ENCODE measurements around the gene PRDM13.

PRDM13 gene

DNA sequence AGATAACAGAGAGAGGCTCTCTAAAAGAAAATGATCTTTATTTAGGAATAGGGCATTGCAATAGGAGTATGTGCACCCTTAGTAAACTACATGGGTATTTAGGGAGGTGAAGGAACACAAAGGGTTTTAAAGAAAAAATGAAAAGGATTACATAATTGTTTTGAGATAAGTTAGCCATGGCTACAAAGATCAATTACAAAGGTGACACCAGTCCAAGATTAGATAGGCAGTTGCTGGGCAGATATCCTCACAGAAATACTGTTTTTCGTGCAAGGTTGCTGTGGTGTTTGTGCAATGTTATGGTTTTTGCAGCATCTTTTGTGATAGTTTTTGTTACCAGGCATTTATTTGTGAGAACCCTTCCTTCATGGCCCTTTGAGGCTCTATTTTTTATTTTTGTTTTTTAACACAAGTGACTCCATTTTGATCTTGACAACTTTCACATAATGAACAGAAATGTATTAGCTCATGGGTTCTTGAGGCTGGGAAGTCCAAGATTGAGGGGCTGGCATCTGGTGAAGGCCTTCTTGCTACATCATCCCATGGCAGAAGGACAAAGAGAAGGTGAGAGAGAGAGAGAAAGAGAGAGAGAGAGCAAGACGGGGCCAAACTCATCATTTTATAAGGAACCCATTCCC lies 32.5 kb upstream of the PRDM13 start:
- TF ChIP-seq NFIC (IDR thresholded peaks at IDR 0.05) (no peak), CEBPB (IDR thresholded peaks at IDR 0.05) (no peak), ZBTB7A (IDR thresholded peaks at IDR 0.05; ENCODE audit: low read depth) (no peak), TEAD4 (IDR thresholded peaks at IDR 0.05) (no peak), TAF1 (IDR thresholded peaks at IDR 0.05; ENCODE audit: low read depth) (no peak), REST (IDR thresholded peaks at IDR 0.05; ENCODE audit: low read depth) (no peak), EGR1 (IDR thresholded peaks at IDR 0.05) (no peak), YY1 (IDR thresholded peaks at IDR 0.05; ENCODE audit: low read depth) (no peak), EP300 (IDR thresholded peaks at IDR 0.05; ENCODE audit: borderline replicate concordance) (no peak)
- TF ChIP-seq, protein P1, sequence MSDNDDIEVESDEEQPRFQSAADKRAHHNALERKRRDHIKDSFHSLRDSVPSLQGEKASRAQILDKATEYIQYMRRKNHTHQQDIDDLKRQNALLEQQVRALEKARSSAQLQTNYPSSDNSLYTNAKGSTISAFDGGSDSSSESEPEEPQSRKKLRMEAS (IDR thresholded peaks at IDR 0.05) = no peak
- TF ChIP-seq, protein P2, sequence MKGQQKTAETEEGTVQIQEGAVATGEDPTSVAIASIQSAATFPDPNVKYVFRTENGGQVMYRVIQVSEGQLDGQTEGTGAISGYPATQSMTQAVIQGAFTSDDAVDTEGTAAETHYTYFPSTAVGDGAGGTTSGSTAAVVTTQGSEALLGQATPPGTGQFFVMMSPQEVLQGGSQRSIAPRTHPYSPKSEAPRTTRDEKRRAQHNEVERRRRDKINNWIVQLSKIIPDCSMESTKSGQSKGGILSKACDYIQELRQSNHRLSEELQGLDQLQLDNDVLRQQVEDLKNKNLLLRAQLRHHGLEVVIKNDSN (IDR thresholded peaks at IDR 0.05) = no peak

- TF ChIP-seq, protein P1 (IDR thresholded peaks at IDR 0.05) = no peak
- TF ChIP-seq, protein P2 (IDR thresholded peaks at IDR 0.05) = no peak
- no peak for TF ChIP-seq RAD21 (IDR thresholded peaks at IDR 0.05; ENCODE audit: low read depth)
- TF ChIP-seq REST (IDR thresholded peaks at IDR 0.05; ENCODE audit: low read depth) = no peak
- no peak for TF ChIP-seq ZBTB7A (IDR thresholded peaks at IDR 0.05; ENCODE audit: low read depth)
- TF ChIP-seq YY1 (IDR thresholded peaks at IDR 0.05; ENCODE audit: low read depth) = no peak
Measured at GRCh38 chr6:99575544-99576227, 30.9 kb upstream of the PRDM13 start.

- TF ChIP-seq EP300 (IDR thresholded peaks at IDR 0.05; ENCODE audit: borderline replicate concordance) (no peak), TCF12 (IDR thresholded peaks at IDR 0.05; ENCODE audit: low read depth) (no peak), RAD21 (IDR thresholded peaks at IDR 0.05; ENCODE audit: low read depth) (no peak), FOXM1 (IDR thresholded peaks at IDR 0.05; ENCODE audit: borderline replicate concordance, low read depth) (no peak), YY1 (IDR thresholded peaks at IDR 0.05; ENCODE audit: low read depth) (no peak), TAF1 (IDR thresholded peaks at IDR 0.05; ENCODE audit: low read depth) (no peak), CREB1 (IDR thresholded peaks at IDR 0.05; ENCODE audit: low read depth) (no peak), ZBTB7A (IDR thresholded peaks at IDR 0.05; ENCODE audit: low read depth) (no peak), TEAD4 (IDR thresholded peaks at IDR 0.05) (no peak), REST (IDR thresholded peaks at IDR 0.05; ENCODE audit: low read depth) (no peak)
- TF ChIP-seq, protein P2 (IDR thresholded peaks at IDR 0.05) = no peak
- TF ChIP-seq, protein P1 (IDR thresholded peaks at IDR 0.05) = no peak
Measured at GRCh38 chr6:99579781-99580180, 26.9 kb upstream of the PRDM13 start.

DNA sequence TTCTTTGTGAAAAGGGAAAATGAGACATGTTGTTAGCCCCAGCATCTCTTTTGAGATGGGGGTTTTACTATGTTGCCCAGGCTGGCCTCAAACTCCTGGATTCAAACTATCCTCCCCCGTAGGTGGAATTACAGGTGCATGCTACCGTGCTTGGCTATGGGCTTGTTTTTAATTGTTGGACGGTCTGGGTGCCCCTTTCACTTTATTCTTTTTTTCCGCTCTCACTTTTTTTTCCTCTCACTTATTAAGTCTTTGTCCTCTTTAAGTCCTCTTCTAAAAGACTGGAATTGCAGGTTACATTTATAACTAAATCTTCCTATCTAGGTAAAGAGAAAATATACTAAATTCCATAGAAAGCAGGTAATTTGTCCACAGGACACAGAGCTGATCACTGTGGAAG lies 18.8 kb upstream of the PRDM13 start:
- TF ChIP-seq EP300 (IDR thresholded peaks at IDR 0.05; ENCODE audit: borderline replicate concordance) (no peak), TCF12 (IDR thresholded peaks at IDR 0.05; ENCODE audit: low read depth) (no peak), TAF1 (IDR thresholded peaks at IDR 0.05; ENCODE audit: low read depth) (no peak), CREB1 (IDR thresholded peaks at IDR 0.05; ENCODE audit: low read depth) (no peak), YY1 (IDR thresholded peaks at IDR 0.05; ENCODE audit: low read depth) (no peak), TEAD4 (IDR thresholded peaks at IDR 0.05) (no peak), FOXM1 (IDR thresholded peaks at IDR 0.05; ENCODE audit: borderline replicate concordance, low read depth) (no peak), REST (IDR thresholded peaks at IDR 0.05; ENCODE audit: low read depth) (no peak), CEBPB (IDR thresholded peaks at IDR 0.05) (no peak), ZBTB7A (IDR thresholded peaks at IDR 0.05; ENCODE audit: low read depth) (no peak), RAD21 (IDR thresholded peaks at IDR 0.05; ENCODE audit: low read depth) (no peak), NFIC (IDR thresholded peaks at IDR 0.05) (no peak)
- TF ChIP-seq, protein P2 (IDR thresholded peaks at IDR 0.05) = no peak
- TF ChIP-seq, protein P1 (IDR thresholded peaks at IDR 0.05) = no peak

Measured in Ishikawa (cell line).